DOHH2 (cell line): ENCODE data around the gene LRRC75A.

ENCODE experiments used
- H3F3A ChIP-seq: fragments of 200-600 bp; sonication (generic), shearing (Covaris generic); 2 replicates; pipeline ENCODE4 v1.6.0; 2016; ENCODE audit warnings: antibody characterized with exemption, mild to moderate bottlenecking; ENCODE audit not compliant: control insufficient read depth, insufficient read depth
- H3K27ac ChIP-seq: fragments of 200-600 bp; sonication (generic); 2 replicates; pipeline ENCODE4 v1.5.1; 2014; ENCODE audit warnings: low read depth, mild to moderate bottlenecking, low read length, moderate library complexity
- H3K27me3 ChIP-seq: fragments of 200-600 bp; sonication (generic); 2 replicates; pipeline ENCODE4 v1.6.1; 2014; ENCODE audit warnings: mild to moderate bottlenecking, low read length, mixed read lengths; ENCODE audit not compliant: control insufficient read depth
- H3K36me3 ChIP-seq: fragments of 200-600 bp; sonication (generic); 2 replicates; pipeline ENCODE4 v1.6.1; 2014; ENCODE audit warnings: mild to moderate bottlenecking, low read length, moderate library complexity, mixed read lengths; ENCODE audit not compliant: control insufficient read depth
- H3K4me1 ChIP-seq: fragments of 200-600 bp; sonication (generic); 2 replicates; pipeline ENCODE4 v1.6.1; 2014; ENCODE audit warnings: mild to moderate bottlenecking, low read length, mixed read lengths; ENCODE audit not compliant: control insufficient read depth
- H3K4me2 ChIP-seq: fragments of 200-600 bp; sonication (generic); 2 replicates; pipeline ENCODE4 v1.6.0; 2014; ENCODE audit warnings: mild to moderate bottlenecking, low read length, moderate library complexity
- H3K4me3 ChIP-seq: fragments of 200-600 bp; sonication (generic); 2 replicates; pipeline ENCODE4 v1.5.1; 2014; ENCODE audit warnings: mild to moderate bottlenecking, low read length, mixed read lengths
- H3K79me2 ChIP-seq: fragments of 200-600 bp; sonication (generic); 2 replicates; pipeline ENCODE4 v1.6.1; 2014; ENCODE audit warnings: mild to moderate bottlenecking, low read length, mixed read lengths; ENCODE audit not compliant: control insufficient read depth
- H3K9me2 ChIP-seq: fragments of 200-600 bp; sonication (generic); replicated peaks from 2 replicates; pipeline ENCODE4 v1.6.1; 2014; ENCODE audit warnings: mild to moderate bottlenecking, low read length, mixed read lengths; ENCODE audit not compliant: control insufficient read depth
- H3K9me3 ChIP-seq: fragments of 200-600 bp; sonication (generic); 2 replicates; pipeline ENCODE4 v1.6.1; 2014; ENCODE audit warnings: antibody characterized with exemption, low read length, mixed read lengths; ENCODE audit not compliant: control insufficient read depth, insufficient read depth
- H4K20me1 ChIP-seq: fragments of 200-600 bp; sonication (generic); 2 replicates; pipeline ENCODE4 v1.6.0; 2014; ENCODE audit warnings: low read depth, mild to moderate bottlenecking, antibody characterized with exemption, low read length, moderate library complexity; ENCODE audit not compliant: control insufficient read depth, insufficient read depth
- CTCF ChIP-seq: fragments of 200-600 bp; sonication (generic); IDR thresholded peaks from one replicate; pipeline ENCODE4 v1.5.1; 2014; ENCODE audit warnings: antibody characterized with exemption, mild to moderate bottlenecking, low read depth, low read length; ENCODE audit not compliant: poor library complexity, severe bottlenecking
- EZH2phosphoT487 ChIP-seq: fragments of 200-600 bp; sonication (generic); IDR thresholded peaks from 2 replicates; pipeline ENCODE4 v1.6.1; 2017; ENCODE audit warnings: borderline replicate concordance, mild to moderate bottlenecking, antibody characterized with exemption, low read length, moderate library complexity, mixed read lengths

Gene LRRC75A

GRCh38 chr17:16438173-16438556 is 53.8 kb downstream of the LRRC75A start:
- H3K79me2 ChIP-seq: peaks cover 47% of the 10 kb centered on the region
- H3K9me3 ChIP-seq: no peaks in the 10 kb centered on the region
- H3K4me3 ChIP-seq: peak overlapping the region; percentile 72
- H3K4me1 ChIP-seq: peaks cover 50% of the 10 kb centered on the region
- H3K27ac ChIP-seq: peak overlapping the region; percentile 50
- no peaks in the 10 kb centered on the region for H3K9me2 ChIP-seq
- H4K20me1 ChIP-seq: peaks cover 15% of the 10 kb centered on the region; the same call in 1 of the 2 replicates
- TF ChIP-seq EZH2phosphoT487: no peak
- no peak for TF ChIP-seq CTCF
- H3F3A ChIP-seq: peaks cover 42% of the 10 kb centered on the region
- peaks cover 44% of the 10 kb centered on the region for H3K36me3 ChIP-seq
- peak overlapping the region; percentile 77 for H3K4me2 ChIP-seq
- H3K27me3 ChIP-seq: no peaks in the 10 kb centered on the region

GRCh38 chr17:16437083-16437482 is 54.9 kb downstream of the LRRC75A start:
- Histone ChIP-seq H3K27ac (no peak overlapping the region), H3K4me1 (peaks cover 40% of the 10 kb centered on the region), H4K20me1 (peaks cover 12% of the 10 kb centered on the region; the same call in 1 of the 2 replicates), H3K9me2 (no peaks in the 10 kb centered on the region), H3F3A (peaks cover 31% of the 10 kb centered on the region), H3K36me3 (peaks cover 33% of the 10 kb centered on the region), H3K79me2 (peaks cover 36% of the 10 kb centered on the region), H3K4me3 (no peak overlapping the region), H3K4me2 (no peak overlapping the region), H3K9me3 (no peaks in the 10 kb centered on the region), H3K27me3 (no peaks in the 10 kb centered on the region)
- no peak for TF ChIP-seq EZH2phosphoT487
- TF ChIP-seq CTCF: no peak

GRCh38 chr17:16435925-16436886 is 55.8 kb downstream of the LRRC75A start:
- peaks cover 23% of the 10 kb centered on the region for H3F3A ChIP-seq
- H3K27me3 ChIP-seq: no peaks in the 10 kb centered on the region
- no peak overlapping the region for H3K4me3 ChIP-seq
- H3K4me1 ChIP-seq: peaks cover 31% of the 10 kb centered on the region
- H3K4me2 ChIP-seq: no peak overlapping the region
- TF ChIP-seq EZH2phosphoT487 (no peak), CTCF (no peak)
- H3K36me3 ChIP-seq: peaks cover 24% of the 10 kb centered on the region
- H4K20me1 ChIP-seq: peaks cover 11% of the 10 kb centered on the region; the same call in 1 of the 2 replicates
- no peak overlapping the region for H3K27ac ChIP-seq
- H3K9me2 ChIP-seq: no peaks in the 10 kb centered on the region
- peaks cover 28% of the 10 kb centered on the region for H3K79me2 ChIP-seq
- H3K9me3 ChIP-seq: no peaks in the 10 kb centered on the region
